Measurements from ENCODE around the gene LEO1. TPM values are rescaled to one million over a fixed set of nuclear protein-coding genes. Genes with fewer than 3 reads are reported as not detected.

LEO1 gene
- total and polyA plus RNA-seq, 7 donors: 6.2 to 18.6 (median 7.6) TPM

- H3K4me3 ChIP-seq: no peak overlapping the region
- no peak for TF ChIP-seq CTCF (IDR thresholded peaks at IDR 0.05)
- H3K9me3 ChIP-seq: peaks cover 13% of the 10 kb centered on the region
- 84 to 97% (median 87%) methylated on average over 4 of the region's 4 CpGs for WGBS, 3 donors
- DNase-seq (no peak), ATAC-seq (no peak)
- H3K27me3 ChIP-seq (ENCODE audit: insufficient read depth in 3 of 3, low read length in 2 of 3): no peaks in the 10 kb centered on the region
- peaks cover 11% of the 10 kb centered on the region for H3K4me1 ChIP-seq
- intact Hi-C loops (cut with DNase I): loop anchor here in 1 of 2 donors (5.0 kb wide), 2 partner anchors 108 to 168 kb away; no protein-coding TSS in a partner anchor
- peaks cover 0 to 11% of the 10 kb centered on the region in 2 donors for H3K36me3 ChIP-seq (ENCODE audit: insufficient read depth in 1 of 2, low read depth in 1 of 2)
- H3K27ac ChIP-seq: no peak overlapping the region
These were observed 1.9 kb downstream of the LEO1 start for GRCh38 chr15:51969728-51970127.

DNA sequence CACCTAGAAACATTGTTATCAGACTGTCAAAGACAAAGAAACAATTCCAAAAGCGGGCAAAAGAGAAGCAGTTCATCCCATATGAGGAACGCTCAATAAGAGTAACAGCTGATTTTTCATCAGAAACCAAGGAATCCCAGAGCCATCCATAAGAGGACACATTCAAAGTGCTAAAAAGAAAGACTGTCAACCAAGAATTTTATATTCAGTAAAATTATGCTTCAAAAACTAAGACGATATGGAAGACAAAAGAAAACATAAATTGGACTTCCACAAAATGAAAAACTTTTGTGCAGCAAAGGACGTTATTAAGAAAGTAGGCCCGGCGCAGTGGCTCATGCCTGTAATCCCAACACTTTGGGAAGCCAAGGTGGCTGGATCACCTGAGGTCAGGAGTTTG lies 4.0 kb downstream of the LEO1 start:
- ATAC-seq (no peak), DNase-seq (no peak)
- TF ChIP-seq CTCF (IDR thresholded peaks at IDR 0.05): no peak
- WGBS, 3 donors: 66 to 83% (median 83%) methylated on average over 6 of the region's 6 CpGs
- H3K36me3 ChIP-seq (ENCODE audit: insufficient read depth in 1 of 2, low read depth in 1 of 2): peaks cover 0 to 7% of the 10 kb centered on the region in 2 donors
- no peak overlapping the region for H3K27ac ChIP-seq
- intact Hi-C loops (cut with DNase I): no loop called here
- H3K27me3 ChIP-seq (ENCODE audit: insufficient read depth in 3 of 3, low read length in 2 of 3): no peaks in the 10 kb centered on the region
- peaks cover 13% of the 10 kb centered on the region for H3K9me3 ChIP-seq
- peaks cover 11% of the 10 kb centered on the region for H3K4me1 ChIP-seq
- no peak overlapping the region for H3K4me3 ChIP-seq

DNA sequence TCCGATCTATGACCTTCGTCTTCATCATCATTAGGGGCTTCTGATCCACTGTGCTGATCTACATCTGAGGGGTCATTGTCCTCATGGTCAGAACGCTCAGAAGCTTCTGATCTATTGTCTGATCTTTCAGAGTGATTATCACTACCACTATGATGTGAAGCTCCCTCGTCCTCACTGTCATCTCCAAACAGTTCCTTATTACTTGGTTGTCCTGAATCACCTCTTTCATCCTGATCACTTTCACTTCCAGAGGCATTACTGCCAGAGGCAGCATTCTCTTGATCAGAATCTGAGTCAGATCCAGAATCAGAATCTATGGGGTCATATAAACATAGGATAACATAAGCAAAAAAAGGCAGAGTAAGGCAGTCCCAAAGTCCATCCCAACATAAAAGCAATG lies 5.4 kb downstream of the LEO1 start:
- WGBS, 3 donors: 95 to 97% (median 96%) methylated on average over 4 of the region's 4 CpGs
- Histone ChIP-seq H3K27ac (no peak overlapping the region), H3K27me3 (ENCODE audit: insufficient read depth in 3 of 3, low read length in 2 of 3) (no peaks in the 10 kb centered on the region), H3K36me3 (ENCODE audit: insufficient read depth in 1 of 2, low read depth in 1 of 2) (peaks cover 0 to 19% of the 10 kb centered on the region in 2 donors), H3K4me3 (no peak overlapping the region), H3K9me3 (peaks cover 13% of the 10 kb centered on the region), H3K4me1 (peaks cover 11% of the 10 kb centered on the region)
- DNase-seq: no peak
- no peak for ATAC-seq
- intact Hi-C loops (cut with DNase I): no loop called here
- TF ChIP-seq CTCF (IDR thresholded peaks at IDR 0.05): no peak

DNA sequence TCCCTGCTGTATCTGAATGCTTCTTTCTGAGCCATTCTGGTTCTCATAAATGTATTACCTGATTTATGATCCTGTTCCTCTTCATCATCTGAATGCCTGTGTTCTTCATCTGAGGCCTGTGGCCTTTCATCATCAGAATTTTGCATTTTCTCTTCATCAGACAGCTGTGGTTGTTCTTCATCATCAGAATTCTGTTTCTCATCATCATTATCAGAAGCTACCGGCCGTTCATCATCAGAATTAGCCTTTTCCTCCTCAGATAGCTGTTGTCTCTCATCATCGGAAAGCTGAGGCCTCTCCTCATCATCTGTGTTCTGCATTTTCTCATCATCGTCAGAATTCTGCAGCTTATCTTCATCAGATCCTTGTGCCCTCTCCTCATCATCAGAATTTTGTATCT lies 5.9 kb downstream of the LEO1 start:
- Histone ChIP-seq H3K36me3 (ENCODE audit: insufficient read depth in 1 of 2, low read depth in 1 of 2) (peaks cover 0 to 24% of the 10 kb centered on the region in 2 donors), H3K9me3 (peaks cover 13% of the 10 kb centered on the region), H3K27me3 (ENCODE audit: insufficient read depth in 3 of 3, low read length in 2 of 3) (no peaks in the 10 kb centered on the region), H3K4me1 (peaks cover 8% of the 10 kb centered on the region), H3K4me3 (no peak overlapping the region), H3K27ac (no peak overlapping the region)
- 91 to 97% (median 95%) methylated on average over 4 of the region's 4 CpGs for WGBS, 3 donors
- no peak for ATAC-seq
- DNase-seq: no peak
- intact Hi-C loops (cut with DNase I): no loop called here
- TF ChIP-seq CTCF (IDR thresholded peaks at IDR 0.05): no peak

DNA sequence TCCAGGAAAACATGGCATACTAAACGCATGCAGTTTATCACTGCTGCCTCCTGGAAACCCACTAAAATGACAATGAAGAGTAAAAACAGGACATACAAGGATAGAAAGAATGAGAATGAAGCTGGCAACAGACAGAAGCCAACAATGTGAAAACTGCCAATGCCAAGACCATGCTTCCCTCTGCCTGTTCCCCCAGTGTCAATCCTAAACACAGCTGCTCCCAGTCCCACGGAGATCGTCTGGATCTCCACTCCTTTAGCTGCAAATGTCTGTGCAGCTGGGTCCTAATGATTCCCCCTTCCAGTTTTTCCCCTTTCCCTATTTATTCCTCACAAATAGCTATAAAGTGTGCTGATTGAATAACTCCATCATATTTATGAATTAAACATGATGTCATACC lies 16.1 kb downstream of the LEO1 start:
- H3K4me1 ChIP-seq: no peaks in the 10 kb centered on the region
- ATAC-seq (no peak), DNase-seq (no peak)
- H3K4me3 ChIP-seq: no peak overlapping the region
- intact Hi-C loops (cut with DNase I): no loop called here
- H3K27ac ChIP-seq: no peak overlapping the region
- 77 to 80% (median 80%) methylated on average over 3 of the region's 3 CpGs for WGBS, 3 donors
- H3K9me3 ChIP-seq: no peaks in the 10 kb centered on the region
- H3K27me3 ChIP-seq (ENCODE audit: insufficient read depth in 3 of 3, low read length in 2 of 3): no peaks in the 10 kb centered on the region
- no peak for TF ChIP-seq CTCF (IDR thresholded peaks at IDR 0.05)
- H3K36me3 ChIP-seq (ENCODE audit: insufficient read depth in 1 of 2, low read depth in 1 of 2): peaks cover 12 to 95% of the 10 kb centered on the region in 2 donors

All from psoas muscle (tissue), 8 donors.